ENCODE data around the gene RETREG1. TPM values are rescaled to one million over a fixed set of nuclear protein-coding genes. Genes with fewer than 3 reads are reported as not detected.
"Not testable (repeated sequence)": the region's sequence is repeated elsewhere in the genome, so short reads cannot be mapped to it uniquely, and the experiment has no call there.

Gene RETREG1
- total RNA-seq, 2 donors from 2014 or later, result 102 to 180 TPM

DNA sequence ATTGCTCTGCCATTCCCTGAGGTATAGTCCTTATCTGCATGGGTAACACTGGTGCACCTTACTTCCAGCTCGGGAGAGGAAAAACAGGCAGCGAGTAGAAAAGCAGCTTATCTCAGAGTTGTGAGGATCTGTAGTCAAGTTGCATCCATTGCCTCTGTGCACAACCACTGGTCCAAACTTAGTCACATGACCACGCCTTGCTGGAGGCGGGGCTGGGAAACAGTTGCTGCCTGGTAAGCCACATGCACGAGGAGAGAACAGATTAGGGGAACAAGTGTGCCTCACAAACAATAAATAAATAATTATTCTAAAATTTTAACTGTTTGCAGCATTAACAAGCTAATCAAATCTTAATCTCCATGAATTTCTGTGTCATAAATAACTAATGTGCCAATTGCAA is 169.8 kb downstream of the RETREG1 start:
- Histone ChIP-seq H3K27me3 (no peaks in the 10 kb centered on the region), H3K4me3 (no peak overlapping the region), H3K36me3 (peaks cover 39% of the 10 kb centered on the region), H3K27ac (no peak overlapping the region), H3K9me3 (no peaks in the 10 kb centered on the region), H3K4me1 (no peaks in the 10 kb centered on the region)
- no peak for DNase-seq (ENCODE audit: low spot score)
- TF ChIP-seq, protein P1, sequence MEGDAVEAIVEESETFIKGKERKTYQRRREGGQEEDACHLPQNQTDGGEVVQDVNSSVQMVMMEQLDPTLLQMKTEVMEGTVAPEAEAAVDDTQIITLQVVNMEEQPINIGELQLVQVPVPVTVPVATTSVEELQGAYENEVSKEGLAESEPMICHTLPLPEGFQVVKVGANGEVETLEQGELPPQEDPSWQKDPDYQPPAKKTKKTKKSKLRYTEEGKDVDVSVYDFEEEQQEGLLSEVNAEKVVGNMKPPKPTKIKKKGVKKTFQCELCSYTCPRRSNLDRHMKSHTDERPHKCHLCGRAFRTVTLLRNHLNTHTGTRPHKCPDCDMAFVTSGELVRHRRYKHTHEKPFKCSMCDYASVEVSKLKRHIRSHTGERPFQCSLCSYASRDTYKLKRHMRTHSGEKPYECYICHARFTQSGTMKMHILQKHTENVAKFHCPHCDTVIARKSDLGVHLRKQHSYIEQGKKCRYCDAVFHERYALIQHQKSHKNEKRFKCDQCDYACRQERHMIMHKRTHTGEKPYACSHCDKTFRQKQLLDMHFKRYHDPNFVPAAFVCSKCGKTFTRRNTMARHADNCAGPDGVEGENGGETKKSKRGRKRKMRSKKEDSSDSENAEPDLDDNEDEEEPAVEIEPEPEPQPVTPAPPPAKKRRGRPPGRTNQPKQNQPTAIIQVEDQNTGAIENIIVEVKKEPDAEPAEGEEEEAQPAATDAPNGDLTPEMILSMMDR (IDR thresholded peaks at IDR 0.05), result no peak

DNA sequence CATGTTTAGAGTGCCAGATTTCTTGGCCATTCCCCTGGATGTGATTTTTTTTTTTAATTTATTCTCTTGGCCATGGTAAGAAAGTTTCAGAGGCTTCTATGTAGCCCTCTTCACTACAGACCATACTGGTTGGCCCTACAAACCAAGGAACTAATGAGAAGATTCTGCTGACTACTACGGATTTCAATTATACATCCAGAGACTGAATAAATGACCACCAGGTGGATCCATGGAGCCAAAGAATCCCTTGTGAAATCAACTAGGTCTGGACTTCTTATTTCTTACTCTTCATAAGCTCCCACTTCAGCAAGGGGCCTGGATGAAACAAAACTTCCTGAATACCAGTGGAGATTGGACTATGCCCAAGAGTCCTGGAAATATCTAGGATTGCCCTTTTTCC is 178.8 kb downstream of the RETREG1 start:
- Histone ChIP-seq H3K4me3 (no peak overlapping the region), H3K27me3 (no peaks in the 10 kb centered on the region), H3K9me3 (no peaks in the 10 kb centered on the region), H3K4me1 (no peaks in the 10 kb centered on the region), H3K36me3 (no peaks in the 10 kb centered on the region), H3K27ac (no peak overlapping the region)
- DNase-seq (ENCODE audit: low spot score), result no peak
- TF ChIP-seq, protein P1 (IDR thresholded peaks at IDR 0.05), result peak in 1 of 2 donors; percentile 35

DNA sequence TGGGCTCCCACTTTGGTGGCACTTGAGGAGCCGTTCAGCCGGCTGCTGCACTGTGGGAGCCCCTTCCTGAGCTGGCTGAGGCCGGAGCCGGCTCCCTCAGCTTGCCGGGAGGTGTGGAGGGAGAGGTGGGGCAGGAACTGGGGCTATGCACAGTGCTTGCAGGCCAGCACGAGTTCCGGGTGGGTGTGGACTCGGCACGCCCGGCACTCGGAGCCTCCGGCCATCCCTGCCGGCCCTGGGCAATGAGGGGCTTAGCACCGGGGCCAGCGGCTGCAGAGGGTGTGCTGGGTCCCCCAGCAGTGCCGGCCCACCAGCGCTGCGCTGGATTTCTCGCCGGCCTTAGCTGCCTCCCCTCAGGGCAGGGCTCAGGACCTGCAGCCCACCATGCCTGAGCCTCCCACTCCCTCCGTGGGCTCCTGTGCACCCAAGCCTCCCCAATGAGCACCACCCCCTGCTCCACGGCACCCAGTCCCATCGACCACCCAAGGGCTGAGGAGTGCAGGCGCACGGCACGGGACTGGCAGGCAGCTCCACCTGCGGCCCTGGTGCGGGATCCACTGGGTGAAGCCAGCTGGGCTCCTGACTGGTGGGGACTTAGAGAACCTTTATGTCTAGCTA is 180.6 kb downstream of the RETREG1 start:
- H3K4me3 ChIP-seq; H3K27me3 ChIP-seq; H3K4me1 ChIP-seq; H3K36me3 ChIP-seq; DNase-seq (ENCODE audit: low spot score); H3K27ac ChIP-seq; H3K9me3 ChIP-seq: not testable (repeated sequence)

DNA sequence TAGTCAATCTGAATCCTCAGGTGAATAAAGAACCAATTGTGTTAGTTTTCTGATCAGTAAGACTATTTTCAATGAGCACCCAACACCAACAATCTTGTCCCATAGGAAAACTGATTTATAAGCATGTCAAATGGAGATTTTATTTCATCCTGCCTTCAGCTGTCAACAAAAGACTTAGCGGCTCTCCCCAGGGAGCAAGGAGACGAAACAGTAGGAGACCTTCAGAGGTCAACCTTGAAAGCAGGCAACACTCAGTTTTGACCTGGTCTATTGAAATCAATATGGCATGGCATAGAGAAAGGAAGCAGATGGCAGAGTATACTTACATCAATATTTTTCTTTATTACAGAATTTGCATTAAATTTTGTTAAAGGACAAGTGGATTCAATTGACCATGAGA is 185.3 kb downstream of the RETREG1 start:
- Histone ChIP-seq H3K36me3 (no peaks in the 10 kb centered on the region), H3K9me3 (no peaks in the 10 kb centered on the region), H3K27me3 (no peaks in the 10 kb centered on the region), H3K27ac (no peak overlapping the region), H3K4me3 (no peak overlapping the region), H3K4me1 (no peaks in the 10 kb centered on the region)
- no peak for DNase-seq (ENCODE audit: low spot score)
- TF ChIP-seq, protein P1 (IDR thresholded peaks at IDR 0.05), result no peak

DNA sequence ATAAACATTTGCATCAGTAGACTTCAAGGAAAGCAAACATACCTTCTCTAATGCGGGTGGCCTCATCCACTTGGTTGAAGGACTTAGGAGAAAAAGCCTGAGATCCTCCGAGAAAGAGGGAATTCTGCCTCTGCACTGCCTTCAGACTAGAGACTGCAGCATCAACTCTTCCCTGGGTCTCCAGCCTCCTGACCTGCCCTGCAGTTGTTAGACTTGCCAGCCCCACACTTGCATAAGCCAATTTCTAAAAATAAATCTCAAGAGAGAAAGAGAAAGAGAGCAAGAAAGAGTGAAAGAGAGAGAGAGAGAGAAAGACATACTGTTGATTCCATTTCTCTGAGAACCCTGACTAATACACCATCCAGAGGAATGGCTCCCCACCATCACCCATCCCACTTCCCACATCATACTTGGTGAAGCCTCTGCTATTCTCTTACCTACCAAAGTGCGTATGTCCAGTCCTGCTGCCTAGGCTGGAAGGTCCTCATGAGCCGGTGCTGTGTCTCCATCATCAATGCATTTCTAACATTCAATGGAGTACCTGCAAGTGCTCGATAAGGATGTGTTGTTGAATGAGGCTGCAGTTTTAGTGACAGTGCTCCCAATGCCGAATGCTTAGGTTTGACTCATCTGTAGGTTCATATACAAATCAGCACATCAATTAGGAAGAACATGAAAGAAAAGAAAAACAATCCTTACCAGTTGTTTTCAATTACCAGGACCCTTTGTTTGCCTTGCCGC is 186.3 kb downstream of the RETREG1 start:
- H3K27ac ChIP-seq, result no peak overlapping the region
- no peaks in the 10 kb centered on the region for H3K9me3 ChIP-seq
- no peak for DNase-seq (ENCODE audit: low spot score)
- no peaks in the 10 kb centered on the region for H3K4me1 ChIP-seq
- H3K36me3 ChIP-seq, result no peaks in the 10 kb centered on the region
- TF ChIP-seq, protein P1 (IDR thresholded peaks at IDR 0.05), result no peak
- no peaks in the 10 kb centered on the region for H3K27me3 ChIP-seq
- H3K4me3 ChIP-seq, result no peak overlapping the region

DNA sequence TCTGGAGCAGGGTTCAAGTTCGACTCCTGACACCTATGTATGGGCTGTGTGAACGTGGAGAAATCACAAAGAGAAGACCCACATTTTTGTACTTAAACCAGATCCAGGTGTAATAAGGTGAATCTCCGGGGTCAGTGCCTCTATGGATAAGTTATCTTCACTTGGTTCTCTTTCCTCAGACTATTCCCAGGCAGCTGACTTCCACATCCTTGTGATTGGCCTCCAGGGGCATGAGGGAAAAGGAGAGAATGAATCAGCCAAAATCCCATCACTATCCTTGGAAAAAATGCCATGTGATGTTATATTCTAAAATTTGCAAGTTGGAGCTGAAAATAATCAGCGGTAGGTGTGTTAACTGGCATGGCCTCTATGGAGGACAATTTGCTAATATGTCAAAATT is 188.4 kb downstream of the RETREG1 start:
- Histone ChIP-seq H3K9me3 (no peaks in the 10 kb centered on the region), H3K4me1 (no peaks in the 10 kb centered on the region), H3K27ac (no peak overlapping the region), H3K4me3 (no peak overlapping the region), H3K36me3 (no peaks in the 10 kb centered on the region), H3K27me3 (no peaks in the 10 kb centered on the region)
- TF ChIP-seq, protein P1 (IDR thresholded peaks at IDR 0.05), result no peak
- no peak for DNase-seq (ENCODE audit: low spot score)
